ENCODE data around the gene FREM3.

The FREM3 gene

DNA sequence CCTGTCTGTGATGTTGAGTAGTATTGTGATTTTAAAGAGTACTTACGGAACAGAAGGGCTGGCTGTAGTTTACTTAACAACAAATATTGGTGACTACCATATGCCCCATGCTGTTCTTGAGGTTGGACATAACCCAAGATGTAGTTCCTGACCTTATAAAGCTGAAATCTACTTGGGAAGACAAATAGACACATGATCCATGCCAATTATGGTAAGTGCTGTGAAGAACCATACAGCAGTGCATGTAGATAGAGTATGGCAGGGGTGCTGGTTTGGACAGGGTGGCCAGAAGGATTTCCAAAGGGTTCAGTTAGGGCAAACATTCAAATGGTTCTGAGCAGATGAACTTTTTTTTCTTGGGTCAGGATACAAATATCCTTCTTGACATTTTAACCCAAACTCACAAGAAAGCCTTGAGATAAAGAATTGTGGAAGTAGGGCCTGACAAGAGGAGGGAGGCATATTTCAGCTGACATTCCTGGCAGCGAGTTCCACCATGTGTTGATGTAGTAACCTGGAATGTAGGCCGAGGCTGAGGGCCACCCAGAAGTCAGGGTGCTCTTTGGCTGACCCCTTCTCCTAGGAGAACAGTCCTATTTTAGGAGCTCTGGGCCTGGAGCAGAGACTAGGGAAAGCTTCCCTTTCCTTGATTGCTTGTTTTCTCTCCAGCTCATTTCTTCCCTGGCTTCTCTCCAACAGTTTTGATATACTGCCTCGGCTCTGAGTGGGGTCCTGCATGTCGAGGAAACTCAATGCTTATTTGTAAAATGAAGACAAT, 74.2 kb downstream of the FREM3 start:
- DNase-seq (ENCODE audit: low spot score) = no peak
- TF ChIP-seq, protein P1, sequence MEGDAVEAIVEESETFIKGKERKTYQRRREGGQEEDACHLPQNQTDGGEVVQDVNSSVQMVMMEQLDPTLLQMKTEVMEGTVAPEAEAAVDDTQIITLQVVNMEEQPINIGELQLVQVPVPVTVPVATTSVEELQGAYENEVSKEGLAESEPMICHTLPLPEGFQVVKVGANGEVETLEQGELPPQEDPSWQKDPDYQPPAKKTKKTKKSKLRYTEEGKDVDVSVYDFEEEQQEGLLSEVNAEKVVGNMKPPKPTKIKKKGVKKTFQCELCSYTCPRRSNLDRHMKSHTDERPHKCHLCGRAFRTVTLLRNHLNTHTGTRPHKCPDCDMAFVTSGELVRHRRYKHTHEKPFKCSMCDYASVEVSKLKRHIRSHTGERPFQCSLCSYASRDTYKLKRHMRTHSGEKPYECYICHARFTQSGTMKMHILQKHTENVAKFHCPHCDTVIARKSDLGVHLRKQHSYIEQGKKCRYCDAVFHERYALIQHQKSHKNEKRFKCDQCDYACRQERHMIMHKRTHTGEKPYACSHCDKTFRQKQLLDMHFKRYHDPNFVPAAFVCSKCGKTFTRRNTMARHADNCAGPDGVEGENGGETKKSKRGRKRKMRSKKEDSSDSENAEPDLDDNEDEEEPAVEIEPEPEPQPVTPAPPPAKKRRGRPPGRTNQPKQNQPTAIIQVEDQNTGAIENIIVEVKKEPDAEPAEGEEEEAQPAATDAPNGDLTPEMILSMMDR (IDR thresholded peaks at IDR 0.05; ENCODE audit: extremely low read depth, missing control alignments) = no peak

- TF ChIP-seq, protein P1 (IDR thresholded peaks at IDR 0.05; ENCODE audit: extremely low read depth, missing control alignments) = no peak
- DNase-seq (ENCODE audit: low spot score) = no peak
Measured at GRCh38 chr4:143625632-143626031, 74.8 kb downstream of the FREM3 start.

GRCh38 chr4:143623896-143624295, 76.6 kb downstream of the FREM3 start:
- TF ChIP-seq, protein P1 (IDR thresholded peaks at IDR 0.05; ENCODE audit: extremely low read depth, missing control alignments) = no peak
- no peak for DNase-seq (ENCODE audit: low spot score)

- TF ChIP-seq, protein P1 (IDR thresholded peaks at IDR 0.05; ENCODE audit: extremely low read depth, missing control alignments) = no peak
- DNase-seq (ENCODE audit: low spot score) = no peak
Measured at GRCh38 chr4:143618811-143619210, 81.7 kb downstream of the FREM3 start.

- DNase-seq (ENCODE audit: low spot score) = no peak
- TF ChIP-seq, protein P1 (IDR thresholded peaks at IDR 0.05; ENCODE audit: extremely low read depth, missing control alignments) = no peak
Measured at GRCh38 chr4:143617994-143618679, 82.3 kb downstream of the FREM3 start.

DNA sequence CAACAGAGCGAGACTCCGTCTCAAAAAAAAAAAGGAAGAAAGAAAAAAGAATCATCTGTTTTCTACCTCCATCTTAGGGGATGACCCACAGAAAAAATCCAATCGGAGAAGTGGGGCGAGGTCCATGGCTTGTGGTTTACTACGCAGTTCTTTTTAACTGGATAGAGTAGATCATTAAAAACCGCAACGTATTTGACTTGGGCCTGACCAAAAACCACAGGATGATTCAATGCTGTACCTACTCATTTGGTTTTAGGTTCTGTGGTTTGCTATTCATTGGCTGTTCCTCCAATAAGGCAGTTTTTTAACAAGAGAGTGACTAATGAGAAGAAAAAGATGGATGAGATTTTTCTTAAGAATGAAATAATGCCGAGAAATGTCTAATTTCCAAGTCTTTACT, 83.7 kb downstream of the FREM3 start:
- DNase-seq (ENCODE audit: low spot score) = peak; percentile 19
- TF ChIP-seq, protein P1 (IDR thresholded peaks at IDR 0.05; ENCODE audit: extremely low read depth, missing control alignments) = no peak

DNA sequence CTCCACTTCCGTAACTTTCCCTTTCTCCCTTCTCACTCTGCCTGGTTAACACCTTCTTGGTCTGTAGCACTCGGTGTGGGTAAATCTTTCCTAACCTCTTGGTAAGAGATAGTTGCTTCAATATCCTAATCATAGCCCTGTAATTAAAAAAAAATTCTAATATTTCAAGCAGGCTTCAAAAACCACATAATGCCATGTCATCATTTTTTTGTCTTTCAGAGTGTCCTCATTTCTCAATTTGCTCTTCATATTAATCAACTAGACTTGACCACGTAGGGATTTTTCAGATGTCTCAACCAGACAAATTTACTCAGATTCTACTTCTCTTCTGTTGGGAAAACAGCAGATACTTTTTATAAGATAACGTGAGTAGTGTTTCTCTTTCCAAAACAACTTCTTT, 91.0 kb downstream of the FREM3 start:
- TF ChIP-seq, protein P1 (IDR thresholded peaks at IDR 0.05; ENCODE audit: extremely low read depth, missing control alignments) = no peak
- no peak for DNase-seq (ENCODE audit: low spot score)

All from GM20000 (cell line).